OCI-LY7 (cell line): ENCODE measurements around the gene C16orf78.

ENCODE experiments used
- CTCF ChIP-seq: fragments of 200-600 bp; sonication (generic); conservative IDR thresholded peaks from 2 replicates; pipeline ENCODE4 v1.5.1; 2014; ENCODE audit warnings: mild to moderate bottlenecking, antibody characterized with exemption, low read length, moderate library complexity, mixed read lengths
- EZH2phosphoT487 ChIP-seq: fragments of 200-600 bp; sonication (generic); IDR thresholded peaks from 2 replicates; pipeline ENCODE4 v1.6.1; 2018; ENCODE audit warnings: low read depth, borderline replicate concordance, mild to moderate bottlenecking, mixed run types, antibody characterized with exemption, low read length, moderate library complexity, mixed read lengths

DNA sequence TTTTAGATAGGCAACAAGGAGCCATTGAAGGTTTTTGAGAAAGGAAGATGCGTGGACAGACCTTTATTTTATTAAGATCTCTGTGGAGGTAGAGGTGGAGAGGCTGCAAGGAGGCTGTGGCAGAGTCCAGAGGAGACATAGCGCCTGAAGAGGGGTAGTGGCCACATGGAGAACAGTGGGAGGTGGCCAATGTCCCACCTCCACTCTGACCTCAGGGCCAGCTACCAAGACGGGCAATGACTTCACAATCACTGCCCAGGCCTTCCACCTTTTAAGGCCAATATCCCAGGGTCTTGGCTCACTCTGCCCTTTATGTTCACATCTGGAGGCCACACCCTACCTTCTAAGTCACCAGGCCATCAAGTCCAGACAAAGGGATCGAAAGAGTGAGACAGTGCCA lies at the start of gene C16orf78:
- no peak for TF ChIP-seq CTCF
- no peak for TF ChIP-seq EZH2phosphoT487
